Measurements from ENCODE around the gene MIS12.
A peak's percentile ranks its signal among the peaks of the same experiment; 100 is the strongest.

MIS12 gene, protein sequence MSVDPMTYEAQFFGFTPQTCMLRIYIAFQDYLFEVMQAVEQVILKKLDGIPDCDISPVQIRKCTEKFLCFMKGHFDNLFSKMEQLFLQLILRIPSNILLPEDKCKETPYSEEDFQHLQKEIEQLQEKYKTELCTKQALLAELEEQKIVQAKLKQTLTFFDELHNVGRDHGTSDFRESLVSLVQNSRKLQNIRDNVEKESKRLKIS
- total RNA-seq = 47.5 to 72.6 (median 53.5) reads per million in 4 experiments

GRCh38 chr17:5486206-5487124, at the start of gene MIS12:
Gene MIS12 (plus strand): TSS chr17:5486566. CDS start chr17:5488863, 2,297 bp downstream.
- DNase-seq = peak; percentile 97

DNA sequence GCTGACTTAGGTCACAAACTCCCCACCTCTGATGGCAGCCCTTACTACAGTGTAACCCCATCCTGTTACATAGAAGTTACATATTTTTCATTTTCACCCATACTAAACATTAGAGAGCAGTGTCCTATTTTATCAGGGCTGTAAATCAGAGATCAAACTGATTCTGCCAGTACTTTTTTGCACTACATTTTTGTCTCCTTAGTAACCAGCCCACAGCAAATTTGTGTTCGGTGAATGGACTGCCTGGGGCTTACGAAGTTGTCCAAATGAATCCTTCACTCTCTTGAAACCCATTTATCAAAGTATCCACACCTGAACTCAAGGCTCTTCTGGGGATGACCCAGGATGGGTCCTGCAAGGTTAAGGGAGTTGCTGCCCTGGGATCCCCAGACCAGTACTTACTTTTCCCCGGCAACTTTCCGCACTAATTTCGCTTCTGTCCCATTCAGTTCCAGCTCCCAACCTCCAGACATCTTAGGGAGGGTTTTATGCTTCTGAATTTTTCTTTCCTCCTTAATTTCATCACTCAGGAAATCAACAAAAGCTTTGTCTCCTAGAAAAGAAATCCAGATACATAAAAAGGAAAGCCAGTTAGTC, 48.5 kb upstream of the MIS12 start:
- no peak for DNase-seq

DNA sequence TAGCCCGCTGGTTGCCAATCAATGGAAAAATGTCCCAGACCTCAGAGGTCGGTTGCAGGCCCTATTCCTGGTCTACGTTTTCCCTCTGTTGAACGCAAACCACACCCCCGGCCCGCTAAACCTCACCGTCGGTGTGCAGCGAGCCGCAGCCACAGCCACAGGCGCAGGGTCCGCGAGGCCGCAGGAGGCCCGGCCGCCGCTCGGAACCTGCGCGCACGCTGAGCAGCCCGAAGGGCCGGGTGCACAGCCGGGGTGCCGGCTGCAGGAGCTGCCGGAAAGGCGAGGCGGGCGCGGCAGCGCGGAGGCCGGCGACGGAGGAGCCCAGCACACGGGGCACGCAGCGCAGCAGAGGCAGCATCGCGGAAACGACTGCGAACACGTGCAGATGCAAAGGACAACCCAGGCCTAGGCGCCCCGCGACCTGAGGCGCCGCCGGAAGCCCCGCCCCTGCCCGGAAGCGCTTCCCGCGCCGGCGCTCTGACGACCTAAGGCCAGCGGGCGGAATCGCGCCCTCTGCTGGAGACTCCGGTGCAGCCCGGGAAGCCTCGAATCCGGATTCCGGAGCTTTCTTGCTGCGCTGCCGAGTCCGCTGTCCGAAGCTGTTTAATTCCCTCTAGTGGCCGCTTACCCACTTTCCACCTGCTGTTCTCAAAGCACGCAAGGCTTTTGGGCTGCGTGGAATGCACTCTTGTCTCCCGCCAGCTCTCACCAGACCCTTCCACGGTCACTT, 47.5 kb upstream of the MIS12 start, which contains the start of gene C1QBP:
Gene C1QBP, minus strand, starts transcription at position 440 of the 730 bp plus-strand sequence. Its CDS starts 82 bp downstream, at position 358.
- DNase-seq = peak; percentile 88

DNA sequence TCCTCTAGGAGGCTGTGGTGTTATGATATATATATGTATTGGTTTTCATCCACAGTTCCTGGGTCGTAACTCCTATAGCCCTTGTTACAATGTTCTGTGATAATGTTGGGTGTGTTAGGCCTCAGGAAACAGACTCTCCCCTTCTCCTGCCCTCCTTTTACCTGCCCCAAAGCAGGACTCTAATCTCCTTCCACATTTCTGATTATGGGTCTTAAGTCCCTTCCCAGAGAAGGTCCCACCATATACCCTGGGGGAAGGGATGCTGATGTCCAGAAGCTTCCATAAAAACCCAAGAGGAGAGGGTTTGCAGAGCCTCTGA, 47.0 kb upstream of the MIS12 start:
- no peak for DNase-seq

GRCh38 chr17:5443728-5444127, 42.6 kb upstream of the MIS12 start:
- DNase-seq = no peak

GRCh38 chr17:5444209-5444608, 42.2 kb upstream of the MIS12 start:
- DNase-seq = no peak

- no peak for DNase-seq
These were observed 39.6 kb upstream of the MIS12 start for GRCh38 chr17:5446786-5447185.

GRCh38 chr17:5464717-5465507, 21.5 kb upstream of the MIS12 start:
- no peak for DNase-seq

GRCh38 chr17:5466295-5466694, 20.1 kb upstream of the MIS12 start:
- DNase-seq = no peak

- no peak for DNase-seq
These were observed 18.9 kb upstream of the MIS12 start for GRCh38 chr17:5467416-5467815.

- DNase-seq = no peak
These were observed 18.3 kb upstream of the MIS12 start for GRCh38 chr17:5468075-5468473.

DNA sequence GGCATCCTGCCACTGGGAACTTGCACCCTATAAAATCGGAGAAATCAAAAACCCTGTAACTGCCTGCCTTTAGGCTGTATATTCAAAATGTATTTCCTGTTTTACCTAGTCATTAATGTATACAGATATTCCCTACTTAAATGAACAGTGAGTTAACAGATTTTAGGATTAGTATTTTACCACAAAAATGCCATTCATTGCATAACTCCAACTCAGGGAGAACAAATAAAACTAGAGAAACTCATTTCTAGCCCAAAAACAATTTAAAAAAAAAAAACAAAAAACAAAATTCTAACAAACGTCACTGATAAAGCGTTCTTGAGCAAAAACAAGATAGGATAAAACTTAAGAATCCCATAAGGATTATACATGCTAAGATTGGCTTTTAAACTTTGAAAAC, 13.9 kb upstream of the MIS12 start:
- no peak for DNase-seq

DNA sequence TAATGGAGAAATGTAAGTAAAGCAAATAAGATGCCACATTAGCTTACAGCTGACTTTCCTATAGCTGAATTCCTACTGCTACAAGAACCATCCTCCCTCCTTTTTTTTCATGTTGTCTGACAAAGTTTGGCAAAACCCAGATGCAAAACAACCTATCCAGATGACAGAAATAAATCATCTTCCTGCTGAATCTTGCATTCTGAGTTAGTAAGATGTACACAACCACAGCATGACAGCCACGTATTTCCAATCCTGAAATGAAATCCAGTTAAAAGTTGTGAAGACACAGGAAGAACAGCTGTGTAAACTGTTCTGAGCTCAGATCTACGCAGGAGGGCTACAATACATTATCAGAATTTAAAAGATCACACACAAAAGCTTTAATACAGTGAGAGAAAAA, 12.5 kb upstream of the MIS12 start:
- no peak for DNase-seq

DNA sequence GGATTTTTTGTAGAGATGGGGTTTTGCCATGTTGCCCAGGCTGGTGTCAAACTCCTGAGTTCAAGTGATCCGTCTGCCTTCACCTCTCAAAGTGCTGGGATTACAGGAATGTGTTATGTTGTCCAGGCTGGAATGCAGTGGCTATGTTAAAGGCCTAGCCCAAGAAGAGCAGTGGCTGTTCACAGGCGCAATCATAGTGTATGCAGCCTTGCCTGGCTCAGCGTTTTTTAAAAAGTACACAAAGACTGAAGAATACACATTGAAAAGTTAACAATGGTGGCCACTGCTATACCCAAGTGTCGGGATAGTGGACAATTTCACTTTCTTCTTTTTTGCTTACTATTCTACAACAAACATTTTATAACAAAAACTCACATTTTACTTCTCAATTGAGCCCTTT, 7.4 kb upstream of the MIS12 start:
- DNase-seq = no peak

DNA sequence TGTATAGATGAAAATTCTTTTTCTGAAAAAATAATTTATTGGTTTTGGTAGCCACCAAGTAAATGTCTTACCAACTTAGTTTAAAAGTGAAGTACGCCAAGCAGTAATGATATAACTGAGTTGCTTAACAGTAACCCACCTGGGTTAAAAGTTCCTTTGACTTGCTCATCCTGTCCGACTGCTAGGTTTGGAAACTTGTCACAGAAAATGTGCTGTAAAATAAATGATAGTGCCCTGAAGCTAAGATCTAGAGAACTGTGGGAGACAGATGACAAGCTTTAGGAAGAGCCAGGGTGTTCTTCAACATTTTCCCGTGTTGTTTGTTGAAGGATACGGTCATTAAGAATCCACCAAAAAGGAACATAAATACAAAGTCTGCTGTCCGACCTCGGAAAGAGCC, 5.4 kb upstream of the MIS12 start:
- DNase-seq = no peak

DNA sequence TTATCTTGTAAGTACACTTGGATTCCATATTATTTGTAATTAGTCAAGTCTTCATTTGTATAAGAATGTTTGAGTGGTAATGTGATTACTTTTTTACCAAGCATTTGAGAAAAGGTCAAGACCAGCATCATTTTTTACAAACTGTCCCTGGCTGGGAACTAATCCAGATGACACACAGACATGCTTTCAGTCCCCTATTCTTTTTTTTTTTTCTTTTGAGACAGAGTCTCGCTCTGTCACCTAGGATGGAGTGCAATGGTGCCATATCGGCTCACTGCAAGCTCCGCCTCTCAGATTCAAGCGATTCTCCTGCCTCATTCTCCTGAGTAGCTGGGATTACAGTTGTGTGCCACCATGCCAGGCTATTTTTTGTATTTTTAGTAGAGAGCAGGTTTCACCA, 4.9 kb upstream of the MIS12 start:
- DNase-seq = no peak

- no peak for DNase-seq
These were observed 828 bp upstream of the MIS12 start, which contains the start of gene DERL2 for GRCh38 chr17:5485270-5486205. Gene DERL2 (minus strand): TSS chr17:5486178. CDS start chr17:5486161, 17 bp downstream.

GRCh38 chr17:5488752-5489151, 2.4 kb downstream of the MIS12 start:
- DNase-seq = no peak

DNA sequence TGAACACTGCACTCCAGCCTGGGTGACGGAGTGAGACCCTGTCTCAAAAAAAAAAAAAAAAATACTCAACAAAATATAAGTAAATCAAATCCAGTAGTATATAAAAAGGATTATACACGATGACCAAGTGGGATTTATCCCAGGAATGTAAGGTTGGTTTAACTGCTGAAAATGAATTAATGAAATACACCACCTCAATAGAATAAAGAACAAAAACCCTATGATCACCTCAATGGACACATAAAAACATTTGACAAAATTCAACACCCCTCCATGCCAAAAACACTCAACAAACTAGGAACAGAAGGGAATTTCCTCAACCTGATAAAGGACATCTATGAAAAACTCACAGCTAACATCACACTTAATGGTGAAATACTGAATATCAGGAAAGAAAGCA, 6.6 kb downstream of the MIS12 start:
- no peak for DNase-seq

GRCh38 chr17:5499476-5500231, 13.3 kb downstream of the MIS12 start:
- no peak for DNase-seq

Measured in effector CD8-positive, alpha-beta T cell (primary cell).